HG03196 (cell line): ENCODE data around the gene CENPVL3.
"Not testable (repeated sequence)": the region's sequence is repeated elsewhere in the genome, so short reads cannot be mapped to it uniquely, and the experiment has no call there.

Source experiments
- ATAC-seq: cut with Tn5 transposase; IDR thresholded peaks from one replicate; pipeline ENCODE4 v1.9.1; 2021; ENCODE audit not compliant: unreplicated experiment

Gene CENPVL3

GRCh38 chrX:51618241-51619155 lies at the start of gene CENPVL3:
Gene CENPVL3, minus strand, starts transcription at chrX:51618912. Its CDS starts 39 bp downstream, at chrX:51618873.
- ATAC-seq: not testable (repeated sequence)

DNA sequence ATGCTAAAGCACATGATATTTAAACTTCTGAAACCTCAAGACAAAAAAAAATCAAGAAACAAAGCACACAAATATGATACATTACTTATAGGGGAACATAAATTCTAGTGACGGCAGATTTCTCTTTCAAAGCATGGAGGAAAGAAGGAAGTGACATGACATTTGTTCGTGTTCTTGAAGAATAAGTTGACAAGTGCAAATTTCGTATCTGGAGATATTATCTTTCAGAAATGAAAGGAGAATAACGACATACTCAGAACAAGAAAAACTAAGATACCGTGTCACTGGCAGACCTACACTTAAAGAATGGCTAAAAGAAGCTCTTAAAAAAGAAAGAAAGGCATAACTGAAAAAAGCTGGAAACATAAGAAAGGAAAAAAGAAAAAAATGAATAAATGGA lies 47.3 kb upstream of the CENPVL3 start:
- no peak for ATAC-seq

GRCh38 chrX:51643377-51643776 lies 24.7 kb upstream of the CENPVL3 start:
- ATAC-seq: no peak

GRCh38 chrX:51641421-51642021 lies 22.8 kb upstream of the CENPVL3 start:
- ATAC-seq: no peak

GRCh38 chrX:51636511-51636910 lies 17.8 kb upstream of the CENPVL3 start:
- not testable (repeated sequence) for ATAC-seq

GRCh38 chrX:51614353-51615012 lies 4.2 kb downstream of the CENPVL3 start:
- no peak for ATAC-seq

GRCh38 chrX:51608766-51609165 lies 9.9 kb downstream of the CENPVL3 start:
- no peak for ATAC-seq

DNA sequence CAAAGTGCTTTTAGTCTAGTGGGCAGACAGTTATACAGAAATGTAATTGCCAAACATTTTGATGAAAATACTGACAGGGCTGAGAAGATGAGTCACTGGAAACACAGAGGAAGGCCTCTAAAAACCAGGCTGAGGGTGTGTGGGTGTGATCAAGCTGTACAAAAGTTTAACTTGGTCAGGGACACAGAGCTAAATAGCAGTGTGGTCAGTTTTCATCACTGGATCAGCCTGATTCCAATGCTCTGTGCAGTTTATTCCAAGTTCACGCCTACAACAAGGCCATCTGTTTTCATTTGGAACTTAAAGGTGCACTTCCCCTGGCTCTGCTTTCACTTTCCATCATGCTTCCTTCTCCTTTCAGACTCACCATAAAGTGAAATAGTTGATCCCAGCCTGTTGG lies 10.6 kb downstream of the CENPVL3 start:
- ATAC-seq: no peak

- ATAC-seq: no peak
Observed at GRCh38 chrX:51606446-51606845, 12.3 kb downstream of the CENPVL3 start.

DNA sequence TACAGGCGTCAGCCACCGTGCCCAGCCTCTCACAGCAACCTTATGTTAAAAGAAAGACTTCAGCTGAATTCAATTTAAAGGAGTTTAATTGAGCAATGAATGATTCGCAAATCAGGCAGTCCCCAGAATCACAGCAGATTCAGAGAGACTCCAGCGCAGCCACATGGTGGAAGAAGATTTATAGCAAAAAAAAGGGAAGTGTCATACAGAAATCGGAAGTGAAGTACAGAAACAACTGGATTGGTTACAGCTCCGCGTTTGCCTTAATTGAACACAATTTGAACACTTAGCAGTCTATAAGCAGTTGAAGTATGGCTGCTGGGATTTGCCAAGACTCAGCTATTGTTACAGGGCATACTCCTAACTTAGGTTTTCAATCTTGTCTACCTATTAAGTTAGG lies 19.8 kb downstream of the CENPVL3 start:
- no peak for ATAC-seq

DNA sequence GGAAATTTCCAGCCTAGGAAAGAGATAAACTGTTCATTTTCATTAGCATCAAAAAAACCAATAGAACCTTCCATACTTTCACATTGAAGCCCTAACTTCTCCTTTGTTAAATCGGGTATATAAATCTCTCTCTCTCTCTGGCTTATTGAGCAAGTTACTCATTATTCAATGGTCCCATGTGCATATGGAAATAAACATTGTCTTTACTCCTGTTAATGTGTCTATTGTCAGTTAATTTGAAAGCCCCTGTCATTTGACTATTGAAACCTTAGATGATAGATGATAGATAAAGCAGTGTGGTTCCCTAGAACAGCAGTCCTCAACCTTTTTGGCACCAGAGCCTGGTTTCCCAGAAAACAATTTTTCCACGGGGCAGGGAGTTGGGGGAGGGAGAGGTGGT lies 46.8 kb downstream of the CENPVL3 start:
- ATAC-seq: no peak

DNA sequence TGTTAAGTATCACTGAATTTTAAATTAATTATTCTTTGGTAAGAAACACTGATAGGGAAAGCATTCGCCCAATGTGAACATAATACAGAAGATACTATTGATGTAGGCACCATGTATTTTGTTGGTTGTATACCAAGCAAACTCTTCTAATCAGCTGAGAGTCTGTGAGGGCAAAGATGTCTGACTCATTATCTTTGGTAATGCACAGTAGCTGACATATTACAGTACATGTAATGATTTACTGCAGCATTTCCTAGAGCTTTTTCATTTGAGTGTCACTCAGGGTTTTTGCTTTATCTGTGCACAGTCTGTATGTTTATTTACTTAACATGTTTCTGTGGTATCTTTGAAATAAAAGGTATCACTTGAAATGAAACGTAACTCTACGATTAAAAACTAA lies 49.2 kb downstream of the CENPVL3 start:
- no peak for ATAC-seq

GRCh38 chrX:51568586-51568985 lies 50.1 kb downstream of the CENPVL3 start:
- ATAC-seq: no peak
